Keratinocyte (primary cell): Measurements from ENCODE around the gene ATF6B. TPM values are rescaled to one million over a fixed set of nuclear protein-coding genes. Genes with fewer than 3 reads are reported as not detected.
A peak's percentile ranks its signal among the peaks of the same experiment; 100 is the strongest.

ENCODE experiments used
- DNase-seq: peaks from one replicate; pipeline ENCODE4 v3.0.0-alpha.2; 2011; ENCODE audit warnings: low read depth, missing footprints, low spot score
- FAIRE-seq: peaks from 2 replicates; lab custom pipeline; 2011; peaks lifted over from hg19 to GRCh38; lab: Jason Lieb, UNC
- H2AFZ ChIP-seq: 2 replicates; pipeline ENCODE4 v1.6.0; 2012; ENCODE audit warnings: low read length, control low read depth, inconsistent platforms; ENCODE audit not compliant: control insufficient read depth
- H3K27ac ChIP-seq: 2 replicates; pipeline ENCODE4 v1.5.1; 2011; ENCODE audit warnings: low read length; ENCODE audit not compliant: control insufficient read depth, insufficient read depth
- H3K27me3 ChIP-seq: 3 replicates; pipeline ENCODE4 v1.6.0; 2011; ENCODE audit warnings: low read length; ENCODE audit not compliant: control insufficient read depth, insufficient read depth; ENCODE audit errors: extremely low read depth
- H3K36me3 ChIP-seq, 2 experiments: 2 replicates in 1 of 2; 3 replicates in 1 of 2; pipeline ENCODE4 v1.5.1; 2011; ENCODE audit warnings: low read length in 2 of 2, mild to moderate bottlenecking in 1 of 2; ENCODE audit not compliant: control insufficient read depth in 2 of 2, insufficient read depth in 2 of 2; ENCODE audit errors: extremely low read depth in 1 of 2
- H3K4me1 ChIP-seq: 3 replicates; pipeline ENCODE4 v1.5.1; 2011; ENCODE audit warnings: low read length; ENCODE audit not compliant: control insufficient read depth, insufficient read depth; ENCODE audit errors: extremely low read depth
- H3K4me2 ChIP-seq: 3 replicates; pipeline ENCODE4 v1.6.0; 2011; ENCODE audit warnings: low read depth, low read length; ENCODE audit not compliant: control insufficient read depth, insufficient read depth; ENCODE audit errors: extremely low read depth
- H3K4me3 ChIP-seq, 3 experiments: fragments of 200-600 bp in 1 of 3; sonication (generic) in 1 of 3; 2 replicates in 2 of 3; 3 replicates in 1 of 3; pipeline ENCODE4 v1.5.1; 2011 to 2016; ENCODE audit warnings: low read length in 3 of 3, mild to moderate bottlenecking in 3 of 3, control low read depth in 2 of 3, inconsistent platforms in 1 of 3, low read depth in 1 of 3, mixed read lengths in 1 of 3, mixed run types in 1 of 3, moderate library complexity in 1 of 3; ENCODE audit not compliant: control insufficient read depth in 2 of 3, insufficient read depth in 2 of 3; ENCODE audit errors: extremely low read depth in 1 of 3
- H3K79me2 ChIP-seq: 2 replicates; pipeline ENCODE4 v1.6.0; 2012; ENCODE audit warnings: low read length; ENCODE audit not compliant: control insufficient read depth, insufficient read depth
- H3K9ac ChIP-seq: 3 replicates; pipeline ENCODE4 v1.6.0; 2011; ENCODE audit warnings: low read length; ENCODE audit not compliant: control insufficient read depth, insufficient read depth; ENCODE audit errors: extremely low read depth
- H3K9me1 ChIP-seq: 3 replicates; pipeline ENCODE4 v1.6.0; 2011; ENCODE audit warnings: low read length; ENCODE audit not compliant: control insufficient read depth, insufficient read depth; ENCODE audit errors: extremely low read depth
- H3K9me3 ChIP-seq: 2 replicates; pipeline ENCODE4 v1.5.1; 2012; ENCODE audit warnings: low read depth, low read length; ENCODE audit not compliant: control insufficient read depth
- H4K20me1 ChIP-seq: 3 replicates; pipeline ENCODE4 v1.6.0; 2011; ENCODE audit warnings: low read length; ENCODE audit not compliant: control insufficient read depth, insufficient read depth; ENCODE audit errors: extremely low read depth
- CTCF ChIP-seq, 3 experiments: IDR thresholded peaks in 1 of 3; conservative IDR thresholded peaks in 1 of 3; optimal IDR thresholded peaks in 1 of 3; 2 replicates in 2 of 3; 3 replicates in 1 of 3; pipeline versions ENCODE3 to v1.5.1; 2011; ENCODE audit warnings: low read length in 3 of 3, mild to moderate bottlenecking in 3 of 3, moderate library complexity in 2 of 3, control low read depth in 1 of 3, inconsistent platforms in 1 of 3; ENCODE audit not compliant: insufficient read depth in 2 of 3; ENCODE audit errors: extremely low read depth in 1 of 3
- EZH2 ChIP-seq: IDR thresholded peaks from one replicate; pipeline ENCODE4 v1.6.1; 2012; ENCODE audit warnings: inconsistent platforms, mild to moderate bottlenecking, low read length, moderate library complexity
- dilution Hi-C: fragments of 300-500 bp; cut with MboI; formaldehyde crosslinking; loops from one replicate; pipeline ENCODE4 v1.7.0; 2020; ENCODE audit warnings: low sequenced_read_pairs; ENCODE audit not compliant: extremely low pct_ligation_motif_present
- polyA plus RNA-seq, 5 experiments: library from polyadenylated mRNA; depleted of rRNA in 3 of 5; stranded (reverse) in 3 of 5; stranded (forward) in 1 of 5; unstranded in 1 of 5; fragments of >200 nt; gene quantifications; 1 replicate in 1 of 5; 2 replicates in 3 of 5; 3 replicates in 1 of 5; pipeline versions ENCODE4 v1.2.1 to v1.2.3, GENCODE V29; 2011 to 2012; ENCODE audit warnings: missing spikeins in 2 of 5, low read depth in 1 of 5, low replicate concordance in 1 of 5

The ATF6B gene
- polyA plus RNA-seq, 1 donor (not counting 4 experiments of a cell fraction or from before 2014, with no cell fraction given), result 30.4 TPM

- dilution Hi-C loops, result no loop called here
- FAIRE-seq (no peak), DNase-seq (no peak)
- H3K36me3 ChIP-seq, result peaks cover 19 to 27% of the 10 kb centered on the region in 2 experiments
- H3K9ac ChIP-seq, result no peak overlapping the region
- no peak overlapping the region for H2AFZ ChIP-seq
- H3K4me2 ChIP-seq, result no peak overlapping the region
- TF ChIP-seq CTCF (optimal IDR thresholded peaks at IDR 0.05 in 1 of 3, IDR thresholded peaks at IDR 0.05 in 1 of 3, conservative IDR thresholded peaks at IDR 0.05 in 1 of 3; ENCODE audit: extremely low read depth in 1 of 3, insufficient read depth in 2 of 3, low read length in 3 of 3), result no peak
- H3K27ac ChIP-seq, result no peak overlapping the region
- H3K79me2 ChIP-seq, result no peaks in the 10 kb centered on the region
- no peaks in the 10 kb centered on the region for H4K20me1 ChIP-seq
- no peaks in the 10 kb centered on the region for H3K27me3 ChIP-seq
- H3K4me1 ChIP-seq, result peaks cover under 1% of the 10 kb centered on the region
- no peaks in the 10 kb centered on the region for H3K9me3 ChIP-seq
- H3K9me1 ChIP-seq, result no peaks in the 10 kb centered on the region
- no peak overlapping the region for H3K4me3 ChIP-seq
These were observed 39.2 kb upstream of the ATF6B start for GRCh38 chr6:32167154-32167760.

GRCh38 chr6:32166411-32167061 is 38.5 kb upstream of the ATF6B start:
- H4K20me1 ChIP-seq, result no peaks in the 10 kb centered on the region
- peaks cover 19 to 27% of the 10 kb centered on the region in 2 experiments for H3K36me3 ChIP-seq
- DNase-seq (no peak), FAIRE-seq (no peak)
- H3K27me3 ChIP-seq, result no peaks in the 10 kb centered on the region
- no peak for TF ChIP-seq EZH2
- TF ChIP-seq CTCF (optimal IDR thresholded peaks at IDR 0.05 in 1 of 3, IDR thresholded peaks at IDR 0.05 in 1 of 3, conservative IDR thresholded peaks at IDR 0.05 in 1 of 3; ENCODE audit: extremely low read depth in 1 of 3, insufficient read depth in 2 of 3, low read length in 3 of 3), result peak in 1 of 3 experiments; percentile 38
- no peaks in the 10 kb centered on the region for H3K4me1 ChIP-seq
- H3K9me3 ChIP-seq, result no peaks in the 10 kb centered on the region
- no peak overlapping the region for H2AFZ ChIP-seq
- no peak overlapping the region for H3K4me2 ChIP-seq
- H3K9me1 ChIP-seq, result no peaks in the 10 kb centered on the region
- H3K9ac ChIP-seq, result no peak overlapping the region
- H3K4me3 ChIP-seq, result no peak overlapping the region
- no peak overlapping the region for H3K27ac ChIP-seq
- dilution Hi-C loops, result no loop called here
- no peaks in the 10 kb centered on the region for H3K79me2 ChIP-seq
